ENCODE measurements around the gene PGRMC1. TPM values are rescaled to one million over a fixed set of nuclear protein-coding genes. Genes with fewer than 3 reads are reported as not detected.
"Not testable (repeated sequence)": the region's sequence is repeated elsewhere in the genome, so short reads cannot be mapped to it uniquely, and the experiment has no call there.

The PGRMC1 gene
- total and polyA plus RNA-seq, 2 donors (not counting 1 experiment from before 2014, with no cell fraction given): 5.6 to 9.1 TPM

GRCh38 chrX:119288890-119289393, 52.9 kb downstream of the PGRMC1 start:
- H3K27ac Mint-ChIP-seq: no peak overlapping the region
- intact Hi-C loops (cut with micrococcal nuclease): no loop called here
- H3K27me3 ChIP-seq (replicated peaks in 1 of 4; ENCODE audit: control extremely low read depth in 1 of 4, control insufficient read depth in 3 of 4, insufficient read depth in 4 of 4, low read length in 3 of 4): no peaks in the 10 kb centered on the region
- H3K4me3 ChIP-seq (ENCODE audit: control extremely low read depth in 1 of 5, extremely low read depth in 1 of 5, insufficient read depth in 1 of 5, low read depth in 2 of 5, low read length in 4 of 5): no peak overlapping the region
- WGBS (ENCODE audit: insufficient coverage): 90% methylated on average over 1 of the region's 4 CpGs
- DNase-seq: no peak
- H3K4me1 Mint-ChIP-seq: no peaks in the 10 kb centered on the region
- H3K4me2 ChIP-seq (replicated peaks; ENCODE audit: low read depth, low read length, poor library complexity, severe bottlenecking): no peak overlapping the region
- ATAC-seq (ENCODE audit: low read depth): no peak
- TF ChIP-seq EZH2 (IDR thresholded peaks at IDR 0.05; ENCODE audit: borderline replicate concordance, insufficient read depth, low read depth, low read length, poor library complexity, severe bottlenecking) (no peak), CTCF (IDR thresholded peaks at IDR 0.05) (no peak)
- no peak overlapping the region for H3K27ac ChIP-seq (ENCODE audit: low read length in 2 of 2)
- H3K9me3 Mint-ChIP-seq (ENCODE audit: insufficient read depth): no peaks in the 10 kb centered on the region
- peaks cover 12% of the 10 kb centered on the region for H3K27me3 Mint-ChIP-seq
- no peak overlapping the region for H2AFZ ChIP-seq (ENCODE audit: insufficient read depth, low read depth, low read length, poor library complexity, severe bottlenecking)
- no peak overlapping the region for H3K9ac ChIP-seq (ENCODE audit: low read length)
- H3K79me2 ChIP-seq (ENCODE audit: control insufficient read depth, insufficient read depth, low read length): no peaks in the 10 kb centered on the region
- no peak overlapping the region for H3K4me3 Mint-ChIP-seq
- no peaks in the 10 kb centered on the region for H3K36me3 ChIP-seq (replicated peaks in 1 of 2; ENCODE audit: control extremely low read depth in 1 of 2, control insufficient read depth in 1 of 2, extremely low read depth in 1 of 2, insufficient read depth in 2 of 2, low read length in 1 of 2)
- no peaks in the 10 kb centered on the region for H4K20me1 ChIP-seq (ENCODE audit: control insufficient read depth, insufficient read depth, low read length, poor library complexity, severe bottlenecking)
- no peaks in the 10 kb centered on the region for H3K9me3 ChIP-seq (ENCODE audit: control extremely low read depth in 1 of 3, control insufficient read depth in 2 of 3, insufficient read depth in 1 of 3, low read length in 2 of 3)
- ChIA-PET POLR2A (no interaction called here), CTCF (no interaction called here)
- no peaks in the 10 kb centered on the region for H3K4me1 ChIP-seq (ENCODE audit: control insufficient read depth in 2 of 2, insufficient read depth in 2 of 2, low read length in 2 of 2)

GRCh38 chrX:119290476-119290875, 54.4 kb downstream of the PGRMC1 start:
- Histone ChIP-seq H3K4me3 (ENCODE audit: control extremely low read depth in 1 of 5, extremely low read depth in 1 of 5, insufficient read depth in 1 of 5, low read depth in 2 of 5, low read length in 4 of 5) (no peak overlapping the region), H3K27ac (ENCODE audit: low read length in 2 of 2) (no peak overlapping the region), H3K27me3 (replicated peaks in 1 of 4; ENCODE audit: control extremely low read depth in 1 of 4, control insufficient read depth in 3 of 4, insufficient read depth in 4 of 4, low read length in 3 of 4) (no peaks in the 10 kb centered on the region), H3K4me1 (ENCODE audit: control insufficient read depth in 2 of 2, insufficient read depth in 2 of 2, low read length in 2 of 2) (no peaks in the 10 kb centered on the region), H3K4me2 (replicated peaks; ENCODE audit: low read depth, low read length, poor library complexity, severe bottlenecking) (no peak overlapping the region), H3K9me3 (ENCODE audit: control extremely low read depth in 1 of 3, control insufficient read depth in 2 of 3, insufficient read depth in 1 of 3, low read length in 2 of 3) (no peaks in the 10 kb centered on the region), H4K20me1 (ENCODE audit: control insufficient read depth, insufficient read depth, low read length, poor library complexity, severe bottlenecking) (no peaks in the 10 kb centered on the region), H3K9ac (ENCODE audit: low read length) (no peak overlapping the region), H2AFZ (ENCODE audit: insufficient read depth, low read depth, low read length, poor library complexity, severe bottlenecking) (no peak overlapping the region), H3K79me2 (ENCODE audit: control insufficient read depth, insufficient read depth, low read length) (no peaks in the 10 kb centered on the region), H3K36me3 (replicated peaks in 1 of 2; ENCODE audit: control extremely low read depth in 1 of 2, control insufficient read depth in 1 of 2, extremely low read depth in 1 of 2, insufficient read depth in 2 of 2, low read length in 1 of 2) (no peaks in the 10 kb centered on the region)
- ATAC-seq (ENCODE audit: low read depth) (no peak), DNase-seq (no peak)
- Mint-ChIP-seq H3K9me3 (ENCODE audit: insufficient read depth) (no peaks in the 10 kb centered on the region), H3K4me3 (no peak overlapping the region), H3K27ac (no peak overlapping the region), H3K27me3 (peaks cover 5% of the 10 kb centered on the region), H3K4me1 (no peaks in the 10 kb centered on the region)
- ChIA-PET CTCF (interaction anchor here (1.0 kb wide), 1 partner anchor 20 kb away, joined by 3 read pairs; no protein-coding TSS in a partner anchor), POLR2A (no interaction called here)
- intact Hi-C loops (cut with micrococcal nuclease): no loop called here
- TF ChIP-seq EZH2 (IDR thresholded peaks at IDR 0.05; ENCODE audit: borderline replicate concordance, insufficient read depth, low read depth, low read length, poor library complexity, severe bottlenecking) (no peak), CTCF (IDR thresholded peaks at IDR 0.05) (no peak)

- H3K27me3 Mint-ChIP-seq; H3K4me3 ChIP-seq (ENCODE audit: control extremely low read depth in 1 of 5, extremely low read depth in 1 of 5, insufficient read depth in 1 of 5, low read depth in 2 of 5, low read length in 4 of 5); ATAC-seq (ENCODE audit: low read depth); CTCF ChIA-PET; H3K4me1 ChIP-seq (ENCODE audit: control insufficient read depth in 2 of 2, insufficient read depth in 2 of 2, low read length in 2 of 2); H3K27ac Mint-ChIP-seq; H3K27ac ChIP-seq (ENCODE audit: low read length in 2 of 2); H4K20me1 ChIP-seq (ENCODE audit: control insufficient read depth, insufficient read depth, low read length, poor library complexity, severe bottlenecking); DNase-seq; H3K36me3 ChIP-seq (replicated peaks in 1 of 2; ENCODE audit: control extremely low read depth in 1 of 2, control insufficient read depth in 1 of 2, extremely low read depth in 1 of 2, insufficient read depth in 2 of 2, low read length in 1 of 2); H3K4me1 Mint-ChIP-seq; H3K9me3 ChIP-seq (ENCODE audit: control extremely low read depth in 1 of 3, control insufficient read depth in 2 of 3, insufficient read depth in 1 of 3, low read length in 2 of 3); H3K79me2 ChIP-seq (ENCODE audit: control insufficient read depth, insufficient read depth, low read length); H3K27me3 ChIP-seq (replicated peaks in 1 of 4; ENCODE audit: control extremely low read depth in 1 of 4, control insufficient read depth in 3 of 4, insufficient read depth in 4 of 4, low read length in 3 of 4); POLR2A ChIA-PET; H3K4me3 Mint-ChIP-seq; H3K9ac ChIP-seq (ENCODE audit: low read length); H2AFZ ChIP-seq (ENCODE audit: insufficient read depth, low read depth, low read length, poor library complexity, severe bottlenecking); intact Hi-C loops (cut with micrococcal nuclease); H3K9me3 Mint-ChIP-seq (ENCODE audit: insufficient read depth); H3K4me2 ChIP-seq (replicated peaks; ENCODE audit: low read depth, low read length, poor library complexity, severe bottlenecking): not testable (repeated sequence)
- no CpG with 5 or more reads among the region's 2 CpGs for WGBS (ENCODE audit: insufficient coverage)
These were observed 55.2 kb downstream of the PGRMC1 start for GRCh38 chrX:119291246-119291645.
